Measurements from ENCODE around the gene CEP128.

The CEP128 gene

DNA sequence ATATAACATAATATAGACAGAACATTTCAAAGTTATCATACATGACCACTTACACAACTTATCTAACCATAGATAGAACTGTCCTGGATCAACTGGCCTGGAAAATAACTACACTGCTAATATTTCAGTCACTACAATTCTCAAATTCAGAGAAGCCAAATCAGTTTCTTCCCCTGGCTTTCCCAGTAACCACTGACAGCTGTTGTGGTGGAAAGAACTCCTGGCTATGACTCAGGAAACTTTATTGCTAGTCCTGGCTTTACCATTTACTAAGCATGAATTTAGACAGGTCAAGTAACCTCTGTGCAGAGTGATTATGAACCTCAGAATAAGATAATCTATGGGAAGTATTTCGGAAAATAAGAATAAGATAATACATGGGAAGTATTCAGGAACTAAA lies 485.3 kb downstream of the CEP128 start:
- no peak for DNase-seq

GRCh38 chr14:80455031-80455430 lies 486.5 kb downstream of the CEP128 start:
- no peak for DNase-seq

DNA sequence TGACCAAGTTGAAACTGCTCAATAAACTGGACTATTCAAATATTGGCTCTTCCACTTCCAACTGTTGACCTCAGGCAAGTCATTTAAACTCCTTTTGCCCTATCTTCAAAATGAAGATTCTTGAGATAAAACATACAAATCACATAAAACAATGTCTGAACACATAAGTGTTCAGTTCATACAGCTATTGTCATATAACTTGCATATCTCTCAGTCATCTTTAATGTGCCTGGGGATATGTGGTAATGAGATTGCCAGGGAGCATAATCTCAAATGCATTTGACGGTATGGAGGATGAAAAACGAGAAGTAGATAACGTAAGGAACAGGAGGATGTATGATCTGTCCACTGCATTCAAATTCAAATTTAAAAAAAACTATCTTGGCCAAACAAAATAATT lies 493.3 kb downstream of the CEP128 start:
- DNase-seq = no peak

GRCh38 chr14:80447392-80447791 lies 494.1 kb downstream of the CEP128 start:
- no peak for DNase-seq

All from MV-4-11 (cell line).